ENCODE data around the gene WWOX. TPM values are rescaled to one million over a fixed set of nuclear protein-coding genes. Genes with fewer than 3 reads are reported as not detected.
A peak's percentile ranks its signal among the peaks of the same experiment; 100 is the strongest.

WWOX gene
- total RNA-seq, 6 experiments from 2014 or later, result 13.0 to 24.3 (median 16.5) TPM

DNA sequence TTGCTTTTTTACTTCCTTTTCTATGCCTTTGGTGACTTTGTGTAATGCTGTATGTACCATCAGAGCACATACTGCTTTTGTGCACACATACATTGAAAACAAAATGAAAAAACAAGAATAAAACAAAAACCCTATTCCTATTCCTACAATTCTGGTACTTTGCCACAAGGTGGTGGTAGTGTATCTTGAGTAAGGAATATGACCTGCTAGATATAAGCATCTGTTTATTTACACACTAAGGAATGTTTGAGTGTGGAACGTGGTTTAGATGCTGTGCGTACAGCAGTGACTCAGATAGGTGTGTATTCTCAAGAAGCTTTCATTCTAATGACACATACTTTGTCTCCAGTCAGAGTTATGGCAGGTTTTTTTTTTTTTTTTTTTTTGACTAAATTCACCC is 606.2 kb downstream of the WWOX start:
- Histone ChIP-seq H3K27ac (peak overlapping the region in 1 of 3 donors; percentile 74), H3K4me1 (peaks cover 0 to 10% (median 0%) of the 10 kb centered on the region in 4 donors), H3K9me3 (no peaks in the 10 kb centered on the region), H3K4me3 (no peak overlapping the region), H3K27me3 (no peaks in the 10 kb centered on the region), H3K36me3 (no peaks in the 10 kb centered on the region)
- ATAC-seq (peak; percentile 45 to 75 (median 72)), DNase-seq (no peak)
- WGBS (ENCODE audit: insufficient coverage, low coverage, low lambda C conversion rate, missing lambda C conversion rate), result 42% methylated on average over 2 of the region's 2 CpGs
- intact Hi-C loops (cut with DNase I), result no loop called here
- TF ChIP-seq, protein P1, sequence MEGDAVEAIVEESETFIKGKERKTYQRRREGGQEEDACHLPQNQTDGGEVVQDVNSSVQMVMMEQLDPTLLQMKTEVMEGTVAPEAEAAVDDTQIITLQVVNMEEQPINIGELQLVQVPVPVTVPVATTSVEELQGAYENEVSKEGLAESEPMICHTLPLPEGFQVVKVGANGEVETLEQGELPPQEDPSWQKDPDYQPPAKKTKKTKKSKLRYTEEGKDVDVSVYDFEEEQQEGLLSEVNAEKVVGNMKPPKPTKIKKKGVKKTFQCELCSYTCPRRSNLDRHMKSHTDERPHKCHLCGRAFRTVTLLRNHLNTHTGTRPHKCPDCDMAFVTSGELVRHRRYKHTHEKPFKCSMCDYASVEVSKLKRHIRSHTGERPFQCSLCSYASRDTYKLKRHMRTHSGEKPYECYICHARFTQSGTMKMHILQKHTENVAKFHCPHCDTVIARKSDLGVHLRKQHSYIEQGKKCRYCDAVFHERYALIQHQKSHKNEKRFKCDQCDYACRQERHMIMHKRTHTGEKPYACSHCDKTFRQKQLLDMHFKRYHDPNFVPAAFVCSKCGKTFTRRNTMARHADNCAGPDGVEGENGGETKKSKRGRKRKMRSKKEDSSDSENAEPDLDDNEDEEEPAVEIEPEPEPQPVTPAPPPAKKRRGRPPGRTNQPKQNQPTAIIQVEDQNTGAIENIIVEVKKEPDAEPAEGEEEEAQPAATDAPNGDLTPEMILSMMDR (IDR thresholded peaks at IDR 0.05), result peak; percentile 42 to 64 (median 55)
- TF ChIP-seq POLR2A (IDR thresholded peaks at IDR 0.05), result no peak

DNA sequence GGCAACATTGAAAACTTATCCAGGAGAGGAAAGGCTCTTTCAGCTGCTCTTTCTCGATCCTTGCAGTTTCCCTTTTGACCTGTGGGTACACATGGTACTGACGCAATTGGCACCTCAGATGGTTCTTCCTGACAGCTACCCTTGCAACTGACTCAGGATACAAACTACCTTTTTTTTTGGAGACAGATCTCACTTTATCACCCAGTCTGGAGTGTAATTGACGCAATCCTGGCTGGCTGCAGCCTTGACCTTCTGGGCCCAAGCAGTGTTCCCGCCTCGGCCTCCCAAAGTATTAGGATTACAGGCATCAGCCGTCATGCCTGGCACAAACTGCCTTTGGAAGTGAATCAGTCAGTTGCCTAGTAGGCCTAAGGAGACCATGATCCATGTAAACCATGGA is 607.2 kb downstream of the WWOX start:
- 43% methylated on average over 4 of the region's 6 CpGs for WGBS (ENCODE audit: insufficient coverage, low coverage, low lambda C conversion rate, missing lambda C conversion rate)
- peak; percentile 74 to 91 (median 86) for ATAC-seq
- DNase-seq, result peak; percentile 65 to 73 (median 72)
- TF ChIP-seq, protein P1 (IDR thresholded peaks at IDR 0.05), result no peak
- no peak for TF ChIP-seq POLR2A (IDR thresholded peaks at IDR 0.05)
- H3K36me3 ChIP-seq, result no peaks in the 10 kb centered on the region
- H3K4me1 ChIP-seq, result peaks cover 0 to 10% (median 0%) of the 10 kb centered on the region in 4 donors
- intact Hi-C loops (cut with DNase I), result no loop called here
- H3K4me3 ChIP-seq, result no peak overlapping the region
- H3K27me3 ChIP-seq, result no peaks in the 10 kb centered on the region
- H3K27ac ChIP-seq, result peak overlapping the region in 2 of 3 donors; percentile 7 to 74
- H3K9me3 ChIP-seq, result no peaks in the 10 kb centered on the region

DNA sequence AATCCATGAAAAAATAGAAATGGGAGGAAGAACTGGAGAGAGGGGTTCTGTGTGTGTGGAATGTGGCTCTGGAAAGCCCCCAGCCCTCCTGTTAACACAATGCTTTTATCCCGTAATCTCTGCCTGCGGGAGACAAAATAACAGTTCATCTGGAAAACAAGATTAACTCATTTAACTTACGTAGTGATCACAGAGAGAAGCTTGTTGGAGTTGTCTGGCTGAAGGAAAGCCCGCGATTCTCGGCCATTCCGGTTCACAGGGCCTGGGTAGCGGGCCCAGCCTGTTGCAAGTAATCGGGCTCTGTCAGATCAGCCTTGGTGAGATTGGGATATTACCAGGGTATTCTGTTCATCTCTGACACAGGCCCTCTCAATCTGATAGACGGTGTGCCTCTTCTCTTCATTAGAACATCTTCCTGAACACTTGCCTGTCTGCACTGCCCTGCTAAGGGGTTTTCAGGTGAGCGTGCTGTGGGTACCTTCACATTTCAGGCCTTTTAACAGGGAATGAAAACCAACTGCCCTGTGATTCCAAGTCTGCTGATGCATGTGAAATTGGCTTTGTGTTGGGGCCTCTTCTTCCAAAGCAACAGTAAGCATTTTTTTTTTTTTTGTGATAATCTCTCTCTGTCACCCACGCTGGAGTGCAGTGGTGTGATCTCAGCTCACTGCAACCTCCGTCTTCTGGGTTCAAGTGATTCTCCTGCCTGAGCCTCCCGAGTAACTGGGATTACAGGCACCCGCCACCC is 609.9 kb downstream of the WWOX start:
- peaks cover 0 to 10% (median 0%) of the 10 kb centered on the region in 4 donors for H3K4me1 ChIP-seq
- no peak for TF ChIP-seq POLR2A (IDR thresholded peaks at IDR 0.05)
- TF ChIP-seq, protein P1 (IDR thresholded peaks at IDR 0.05), result no peak
- ATAC-seq, result no peak
- intact Hi-C loops (cut with DNase I), result no loop called here
- H3K36me3 ChIP-seq, result no peaks in the 10 kb centered on the region
- 95% methylated on average over 13 of the region's 15 CpGs for WGBS (ENCODE audit: insufficient coverage, low coverage, low lambda C conversion rate, missing lambda C conversion rate)
- H3K27me3 ChIP-seq, result no peaks in the 10 kb centered on the region
- H3K27ac ChIP-seq, result no peak overlapping the region
- no peaks in the 10 kb centered on the region for H3K9me3 ChIP-seq
- DNase-seq, result no peak
- no peak overlapping the region for H3K4me3 ChIP-seq

DNA sequence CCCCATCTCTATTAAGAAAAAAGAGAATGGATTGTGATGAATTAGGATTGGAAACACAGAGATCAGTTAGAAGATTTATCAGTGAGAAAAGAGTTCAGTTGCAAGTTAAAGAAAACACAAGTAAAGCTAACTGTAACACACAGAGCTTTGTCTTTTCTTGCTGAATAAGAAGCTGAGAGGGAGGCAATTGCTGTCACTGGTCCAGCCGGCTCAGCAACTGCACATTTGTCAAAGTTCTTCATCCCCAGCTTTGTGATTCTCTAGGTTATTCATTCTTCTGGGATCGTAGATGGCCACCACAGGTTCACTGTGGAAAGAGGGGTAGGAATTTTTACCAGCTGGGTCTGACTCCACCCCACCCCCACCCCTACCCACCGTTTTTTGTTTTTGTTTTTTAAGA is 615.7 kb downstream of the WWOX start:
- WGBS (ENCODE audit: insufficient coverage, low coverage, low lambda C conversion rate, missing lambda C conversion rate), result 44% methylated on average over 1 of the region's 3 CpGs

More for the DNA sequence above, 615.7 kb downstream of the WWOX start:
- H3K9me3 ChIP-seq, result no peaks in the 10 kb centered on the region
- H3K4me1 ChIP-seq, result no peaks in the 10 kb centered on the region
- ATAC-seq (no peak), DNase-seq (no peak)
- no peaks in the 10 kb centered on the region for H3K27me3 ChIP-seq
- H3K36me3 ChIP-seq, result no peaks in the 10 kb centered on the region
- H3K4me3 ChIP-seq, result no peak overlapping the region
- no peak for TF ChIP-seq POLR2A (IDR thresholded peaks at IDR 0.05)
- TF ChIP-seq, protein P1 (IDR thresholded peaks at IDR 0.05), result no peak
- intact Hi-C loops (cut with DNase I), result no loop called here
- no peak overlapping the region for H3K27ac ChIP-seq

Data from right lobe of liver (tissue), 6 donors.